HCT116 (cell line): ENCODE data around the gene PLD1. TPM values are rescaled to one million over a fixed set of nuclear protein-coding genes. Genes with fewer than 3 reads are reported as not detected.

Experiments
- ATAC-seq: fragments of 200-7000 bp; cut with Tn5 transposase; 2 replicates; pipeline ENCODE4 v1.9.1; 2020; ENCODE audit warnings: mild to moderate bottlenecking, moderate library complexity
- BruUV-seq: library from RNA; stranded (reverse); fragments of 400-500 nt; replicated peaks from 2 replicates; lab custom pipeline; 2021; lab: Mats Ljungman, UMichigan
- CTCF ChIA-PET: fragments of 300-600 bp; sonication (Branson Sonifier 250); formaldehyde crosslinking; loops from one replicate; lab custom pipeline; 2021; ENCODE audit warnings: antibody characterized with exemption; lab: Charles Lee
- POLR2A ChIA-PET: fragments of 300-600, 350-600 bp; sonication (Branson Sonifier 250); formaldehyde crosslinking; loops from one replicate; lab custom pipeline; 2021; ENCODE audit warnings: antibody characterized with exemption; lab: Charles Lee
- RAD21 ChIA-PET, 2 experiments: fragments of 300-600 bp; sonication (Branson Sonifier 250); formaldehyde crosslinking; loops; one replicate each; lab custom pipeline; 2023; ENCODE audit warnings: low total read pairs in 2 of 2; ENCODE audit not compliant: uncharacterized antibody in 2 of 2, unreplicated experiment in 2 of 2, low non-redundant PET in 1 of 2; lab: Charles Lee
- DNase-seq: peaks from one replicate; pipeline ENCODE4 v3.0.0-alpha.2; 2010; ENCODE audit warnings: low read depth, low spot score
- H2AFZ ChIP-seq: fragments of 200-600 bp; shearing (Covaris generic), sonication (generic); 2 replicates; pipeline ENCODE4 v1.6.1; 2017; ENCODE audit warnings: low read depth, mixed run types, mixed read lengths, antibody characterized with exemption, low read length; ENCODE audit not compliant: poor library complexity, severe bottlenecking
- H3K27ac ChIP-seq: 2 replicates; pipeline ENCODE4 v1.5.1; 2012; ENCODE audit warnings: low read depth, low read length
- H3K27me3 ChIP-seq: fragments of 200-600 bp; sonication (generic); 2 replicates; pipeline ENCODE4 v1.6.1; 2016; ENCODE audit warnings: mixed run types, low read length, mixed read lengths; ENCODE audit not compliant: insufficient read depth
- H3K36me3 ChIP-seq, 2 experiments: fragments of 200-500 bp in 1 of 2; fragments of 200-600 bp in 1 of 2; sonication (Bioruptor generic) in 1 of 2; sonication (generic) in 1 of 2; 2 replicates each; pipeline versions ENCODE4 v1.5.1 to v1.6.1; 2014 to 2016; ENCODE audit warnings: low read length in 2 of 2, inconsistent platforms in 1 of 2, mixed read lengths in 1 of 2, mixed run types in 1 of 2; ENCODE audit not compliant: insufficient read depth in 2 of 2, control insufficient read depth in 1 of 2
- H3K4me1 ChIP-seq, 2 experiments: fragments of 200-600 bp in 1 of 2; sonication (generic) in 1 of 2; 2 replicates each; pipeline versions ENCODE4 v1.5.1 to v1.6.1; 2012 to 2017; ENCODE audit warnings: low read length in 2 of 2, inconsistent platforms in 1 of 2, mild to moderate bottlenecking in 1 of 2, mixed read lengths in 1 of 2, mixed run types in 1 of 2, moderate library complexity in 1 of 2; ENCODE audit not compliant: insufficient read depth in 2 of 2, control insufficient read depth in 1 of 2
- H3K4me2 ChIP-seq: fragments of 200-600 bp; sonication (generic); 2 replicates; pipeline ENCODE4 v1.6.1; 2017; ENCODE audit warnings: mixed run types, low read length, mixed read lengths
- H3K4me3 ChIP-seq, 2 experiments: fragments of 200-600 bp in 1 of 2; sonication (generic) in 1 of 2; replicated peaks in 1 of 2; 2 replicates each; pipeline ENCODE4 v1.5.1; 2011 to 2016; ENCODE audit warnings: low read length in 2 of 2, control low read depth in 1 of 2, low read depth in 1 of 2, mild to moderate bottlenecking in 1 of 2, mixed read lengths in 1 of 2, mixed run types in 1 of 2
- H3K79me2 ChIP-seq: fragments of 200-600 bp; sonication (generic); 2 replicates; pipeline ENCODE4 v1.6.1; 2017; ENCODE audit warnings: mild to moderate bottlenecking, mixed run types, low read length, moderate library complexity, mixed read lengths; ENCODE audit not compliant: insufficient read depth
- H3K9ac ChIP-seq: fragments of 200-600 bp; sonication (generic); 2 replicates; pipeline ENCODE4 v1.6.1; 2016; ENCODE audit warnings: low read length, mixed read lengths
- H3K9me2 ChIP-seq: fragments of 200-600 bp; sonication (generic), shearing (Covaris generic); 2 replicates; pipeline ENCODE4 v1.6.1; 2017; ENCODE audit warnings: mixed run types, mild to moderate bottlenecking, moderate library complexity; ENCODE audit not compliant: insufficient read depth
- H3K9me3 ChIP-seq, 2 experiments: fragments of 200-500 bp in 1 of 2; fragments of 200-600 bp in 1 of 2; sonication (Bioruptor generic) in 1 of 2; sonication (generic) in 1 of 2; 2 replicates each; pipeline ENCODE4 v1.6.1; 2014 to 2017; ENCODE audit warnings: low read length in 2 of 2, mixed read lengths in 2 of 2, inconsistent platforms in 1 of 2, low read depth in 1 of 2, mild to moderate bottlenecking in 1 of 2, mixed run types in 1 of 2, moderate library complexity in 1 of 2; ENCODE audit not compliant: control insufficient read depth in 1 of 2, insufficient read depth in 1 of 2
- H4K20me1 ChIP-seq: fragments of 200-600 bp; sonication (generic), shearing (Covaris generic); 2 replicates; pipeline ENCODE4 v1.6.1; 2017; ENCODE audit warnings: mixed run types, mild to moderate bottlenecking, moderate library complexity; ENCODE audit not compliant: insufficient read depth
- ATF3 ChIP-seq: IDR thresholded peaks from 2 replicates; pipeline ENCODE4 v1.6.1; 2012
- CBX3 ChIP-seq: IDR thresholded peaks from 2 replicates; pipeline ENCODE4 v1.6.1; 2012; ENCODE audit warnings: low read depth
- CEBPB ChIP-seq: IDR thresholded peaks from 2 replicates; pipeline ENCODE4 v1.6.1; 2012; ENCODE audit warnings: low read depth
- EZH2 ChIP-seq: fragments of 200-600 bp; sonication (generic); IDR thresholded peaks from 2 replicates; pipeline ENCODE4 v1.6.1; 2017; ENCODE audit warnings: antibody characterized with exemption, mixed run types
- EZH2phosphoT487 ChIP-seq: fragments of 200-600 bp; IDR thresholded peaks from 2 replicates; pipeline ENCODE4 v1.6.1; 2018; ENCODE audit warnings: antibody characterized with exemption, borderline replicate concordance
- FOSL1 ChIP-seq: IDR thresholded peaks from 2 replicates; pipeline ENCODE4 v1.6.1; 2012; ENCODE audit warnings: low read depth
- POLR2A ChIP-seq: IDR thresholded peaks from 2 replicates; pipeline ENCODE4 v1.7.0; 2011; ENCODE audit warnings: borderline replicate concordance; ENCODE audit not compliant: insufficient read depth, insufficient read length; ENCODE audit errors: extremely low read depth
- RAD21 ChIP-seq: IDR thresholded peaks from 2 replicates; pipeline ENCODE4 v1.6.1; 2012; ENCODE audit warnings: low read depth, mild to moderate bottlenecking
- REST ChIP-seq: IDR thresholded peaks from 2 replicates; pipeline ENCODE4 v1.6.1; 2012; ENCODE audit warnings: low read depth
- SIN3A ChIP-seq: IDR thresholded peaks from 2 replicates; pipeline ENCODE4 v1.6.1; 2012; ENCODE audit warnings: low read depth
- SP1 ChIP-seq: IDR thresholded peaks from 2 replicates; pipeline ENCODE4 v1.6.1; 2012; ENCODE audit warnings: low read depth
- SRF ChIP-seq: IDR thresholded peaks from 2 replicates; pipeline ENCODE4 v1.6.1; 2012; ENCODE audit warnings: low read depth
- YY1 ChIP-seq: IDR thresholded peaks from 2 replicates; pipeline ENCODE4 v1.6.1; 2011; ENCODE audit warnings: low read length, low read depth, moderate library complexity, mild to moderate bottlenecking; ENCODE audit not compliant: insufficient replicate concordance; ENCODE audit errors: extremely low read depth
- intact Hi-C: fragments of 100-400 bp; cut with micrococcal nuclease; formaldehyde crosslinking; loops from 2 replicates; pipeline ENCODE4 v1.10.0; 2022
- total RNA-seq: library from RNA; stranded (reverse); gene quantifications from one replicate; pipeline ENCODE4 v1.2.1, GENCODE V29; 2021; ENCODE audit not compliant: unreplicated experiment

PLD1 gene
- total RNA-seq, 1 experiment from 2014 or later: 8.4 TPM

- H3K36me3 ChIP-seq: no peaks in the 10 kb centered on the region
- H3K4me2 ChIP-seq: no peak overlapping the region
- no peak overlapping the region for H2AFZ ChIP-seq
- POLR2A ChIA-PET: no interaction called here
- no peaks in the 10 kb centered on the region for H3K9me3 ChIP-seq
- no peaks in the 10 kb centered on the region for H3K79me2 ChIP-seq
- ATAC-seq: no peak
- CTCF ChIA-PET: no interaction called here
- intact Hi-C loops: no loop called here
- BruUV-seq: no TSS peak
- H3K27ac ChIP-seq: no peak overlapping the region
- no peak overlapping the region for H3K4me3 ChIP-seq
- no peak overlapping the region for H3K9ac ChIP-seq
- no peak for DNase-seq
- no peaks in the 10 kb centered on the region for H3K27me3 ChIP-seq
- peaks cover 0 to 3% of the 10 kb centered on the region in 2 experiments; a peak in 1 of 4 replicates for H3K4me1 ChIP-seq
- H4K20me1 ChIP-seq: no peaks in the 10 kb centered on the region
- no peak for TF ChIP-seq YY1
- TF ChIP-seq EZH2phosphoT487: no peak
- no peak for TF ChIP-seq RAD21
- TF ChIP-seq CBX3: no peak
- TF ChIP-seq REST: no peak
- no peak for TF ChIP-seq SRF
- TF ChIP-seq FOSL1: no peak
- TF ChIP-seq CEBPB: no peak
- no peak for TF ChIP-seq SP1
- TF ChIP-seq EZH2: no peak
- no peak for TF ChIP-seq SIN3A
- TF ChIP-seq ATF3: no peak
- TF ChIP-seq POLR2A: no peak
- no peaks in the 10 kb centered on the region; the same call in 1 of the 2 replicates for H3K9me2 ChIP-seq
- RAD21 ChIA-PET: no interaction called here
Observed at GRCh38 chr3:171846597-171846996, 36.3 kb upstream of the PLD1 start.
